Keratinocyte (primary cell): ENCODE data around the gene TEKT3. TPM values are rescaled to one million over a fixed set of nuclear protein-coding genes. Genes with fewer than 3 reads are reported as not detected.

Experiments used
- DNase-seq: peaks from one replicate; pipeline ENCODE4 v3.0.0-alpha.2; 2011; ENCODE audit warnings: low read depth, missing footprints, low spot score
- FAIRE-seq: peaks from 2 replicates; lab custom pipeline; 2011; peaks lifted over from hg19 to GRCh38; lab: Jason Lieb, UNC
- H2AFZ ChIP-seq: 2 replicates; pipeline ENCODE4 v1.6.0; 2012; ENCODE audit warnings: low read length, control low read depth, inconsistent platforms; ENCODE audit not compliant: control insufficient read depth
- H3K27ac ChIP-seq: 2 replicates; pipeline ENCODE4 v1.5.1; 2011; ENCODE audit warnings: low read length; ENCODE audit not compliant: control insufficient read depth, insufficient read depth
- H3K27me3 ChIP-seq: 3 replicates; pipeline ENCODE4 v1.6.0; 2011; ENCODE audit warnings: low read length; ENCODE audit not compliant: control insufficient read depth, insufficient read depth; ENCODE audit errors: extremely low read depth
- H3K36me3 ChIP-seq, 2 experiments: 2 replicates in 1 of 2; 3 replicates in 1 of 2; pipeline ENCODE4 v1.5.1; 2011; ENCODE audit warnings: low read length in 2 of 2, mild to moderate bottlenecking in 1 of 2; ENCODE audit not compliant: control insufficient read depth in 2 of 2, insufficient read depth in 2 of 2; ENCODE audit errors: extremely low read depth in 1 of 2
- H3K4me1 ChIP-seq: 3 replicates; pipeline ENCODE4 v1.5.1; 2011; ENCODE audit warnings: low read length; ENCODE audit not compliant: control insufficient read depth, insufficient read depth; ENCODE audit errors: extremely low read depth
- H3K4me2 ChIP-seq: 3 replicates; pipeline ENCODE4 v1.6.0; 2011; ENCODE audit warnings: low read depth, low read length; ENCODE audit not compliant: control insufficient read depth, insufficient read depth; ENCODE audit errors: extremely low read depth
- H3K4me3 ChIP-seq, 3 experiments: fragments of 200-600 bp in 1 of 3; sonication (generic) in 1 of 3; 2 replicates in 2 of 3; 3 replicates in 1 of 3; pipeline ENCODE4 v1.5.1; 2011 to 2016; ENCODE audit warnings: low read length in 3 of 3, mild to moderate bottlenecking in 3 of 3, control low read depth in 2 of 3, inconsistent platforms in 1 of 3, low read depth in 1 of 3, mixed read lengths in 1 of 3, mixed run types in 1 of 3, moderate library complexity in 1 of 3; ENCODE audit not compliant: control insufficient read depth in 2 of 3, insufficient read depth in 2 of 3; ENCODE audit errors: extremely low read depth in 1 of 3
- H3K79me2 ChIP-seq: 2 replicates; pipeline ENCODE4 v1.6.0; 2012; ENCODE audit warnings: low read length; ENCODE audit not compliant: control insufficient read depth, insufficient read depth
- H3K9ac ChIP-seq: 3 replicates; pipeline ENCODE4 v1.6.0; 2011; ENCODE audit warnings: low read length; ENCODE audit not compliant: control insufficient read depth, insufficient read depth; ENCODE audit errors: extremely low read depth
- H3K9me1 ChIP-seq: 3 replicates; pipeline ENCODE4 v1.6.0; 2011; ENCODE audit warnings: low read length; ENCODE audit not compliant: control insufficient read depth, insufficient read depth; ENCODE audit errors: extremely low read depth
- H3K9me3 ChIP-seq: 2 replicates; pipeline ENCODE4 v1.5.1; 2012; ENCODE audit warnings: low read depth, low read length; ENCODE audit not compliant: control insufficient read depth
- H4K20me1 ChIP-seq: 3 replicates; pipeline ENCODE4 v1.6.0; 2011; ENCODE audit warnings: low read length; ENCODE audit not compliant: control insufficient read depth, insufficient read depth; ENCODE audit errors: extremely low read depth
- EZH2 ChIP-seq: IDR thresholded peaks from one replicate; pipeline ENCODE4 v1.6.1; 2012; ENCODE audit warnings: inconsistent platforms, mild to moderate bottlenecking, low read length, moderate library complexity
- dilution Hi-C: fragments of 300-500 bp; cut with MboI; formaldehyde crosslinking; loops from one replicate; pipeline ENCODE4 v1.7.0; 2020; ENCODE audit warnings: low sequenced_read_pairs; ENCODE audit not compliant: extremely low pct_ligation_motif_present
- polyA plus RNA-seq, 5 experiments: library from polyadenylated mRNA; depleted of rRNA in 3 of 5; stranded (reverse) in 3 of 5; stranded (forward) in 1 of 5; unstranded in 1 of 5; fragments of >200 nt; gene quantifications; 1 replicate in 1 of 5; 2 replicates in 3 of 5; 3 replicates in 1 of 5; pipeline versions ENCODE4 v1.2.1 to v1.2.3, GENCODE V29; 2011 to 2012; ENCODE audit warnings: missing spikeins in 2 of 5, low read depth in 1 of 5, low replicate concordance in 1 of 5
- TF ChIP-seq, protein P1 (sequence below), 3 experiments: IDR thresholded peaks in 1 of 3; conservative IDR thresholded peaks in 1 of 3; optimal IDR thresholded peaks in 1 of 3; 2 replicates in 2 of 3; 3 replicates in 1 of 3; pipeline versions ENCODE3 to v1.5.1; 2011; ENCODE audit warnings: low read length in 3 of 3, mild to moderate bottlenecking in 3 of 3, moderate library complexity in 2 of 3, control low read depth in 1 of 3, inconsistent platforms in 1 of 3; ENCODE audit not compliant: insufficient read depth in 2 of 3; ENCODE audit errors: extremely low read depth in 1 of 3

The TEKT3 gene
- polyA plus RNA-seq, 1 donor (not counting 4 experiments of a cell fraction or from before 2014, with no cell fraction given): 0.16 TPM

DNA sequence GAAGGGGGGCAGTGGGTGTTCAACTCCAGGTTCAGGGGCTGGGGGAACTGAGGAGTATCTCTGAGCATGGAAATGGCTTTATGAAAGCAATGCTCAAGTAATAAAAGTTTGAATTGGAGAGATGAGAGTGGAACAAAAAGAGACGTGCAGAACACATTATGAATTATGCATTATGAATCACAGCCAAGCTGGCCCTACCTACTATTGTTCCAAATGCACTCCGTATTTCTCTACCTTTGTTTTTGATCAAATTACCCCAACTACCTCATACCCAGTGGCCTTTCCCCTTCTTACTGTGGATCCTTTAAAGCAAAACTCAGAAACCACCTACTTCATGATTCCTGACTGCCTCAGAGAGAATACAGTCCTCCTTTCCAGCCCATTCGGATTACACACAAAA is 38.1 kb downstream of the TEKT3 start:
- H3K4me1 ChIP-seq: no peaks in the 10 kb centered on the region
- no peaks in the 10 kb centered on the region for H4K20me1 ChIP-seq
- H3K4me2 ChIP-seq: no peak overlapping the region
- no peaks in the 10 kb centered on the region for H3K9me1 ChIP-seq
- no peak overlapping the region for H3K27ac ChIP-seq
- H3K9me3 ChIP-seq: no peaks in the 10 kb centered on the region
- peaks cover 4% of the 10 kb centered on the region for H3K27me3 ChIP-seq
- no peak for TF ChIP-seq EZH2
- TF ChIP-seq, protein P1, sequence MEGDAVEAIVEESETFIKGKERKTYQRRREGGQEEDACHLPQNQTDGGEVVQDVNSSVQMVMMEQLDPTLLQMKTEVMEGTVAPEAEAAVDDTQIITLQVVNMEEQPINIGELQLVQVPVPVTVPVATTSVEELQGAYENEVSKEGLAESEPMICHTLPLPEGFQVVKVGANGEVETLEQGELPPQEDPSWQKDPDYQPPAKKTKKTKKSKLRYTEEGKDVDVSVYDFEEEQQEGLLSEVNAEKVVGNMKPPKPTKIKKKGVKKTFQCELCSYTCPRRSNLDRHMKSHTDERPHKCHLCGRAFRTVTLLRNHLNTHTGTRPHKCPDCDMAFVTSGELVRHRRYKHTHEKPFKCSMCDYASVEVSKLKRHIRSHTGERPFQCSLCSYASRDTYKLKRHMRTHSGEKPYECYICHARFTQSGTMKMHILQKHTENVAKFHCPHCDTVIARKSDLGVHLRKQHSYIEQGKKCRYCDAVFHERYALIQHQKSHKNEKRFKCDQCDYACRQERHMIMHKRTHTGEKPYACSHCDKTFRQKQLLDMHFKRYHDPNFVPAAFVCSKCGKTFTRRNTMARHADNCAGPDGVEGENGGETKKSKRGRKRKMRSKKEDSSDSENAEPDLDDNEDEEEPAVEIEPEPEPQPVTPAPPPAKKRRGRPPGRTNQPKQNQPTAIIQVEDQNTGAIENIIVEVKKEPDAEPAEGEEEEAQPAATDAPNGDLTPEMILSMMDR (optimal IDR thresholded peaks at IDR 0.05 in 1 of 3, IDR thresholded peaks at IDR 0.05 in 1 of 3, conservative IDR thresholded peaks at IDR 0.05 in 1 of 3; ENCODE audit: extremely low read depth in 1 of 3, insufficient read depth in 2 of 3, low read length in 3 of 3): no peak
- no peak overlapping the region for H3K4me3 ChIP-seq
- H3K36me3 ChIP-seq: no peaks in the 10 kb centered on the region
- no peak overlapping the region for H3K9ac ChIP-seq
- no peaks in the 10 kb centered on the region for H3K79me2 ChIP-seq
- no peak for FAIRE-seq
- H2AFZ ChIP-seq: no peak overlapping the region
- DNase-seq: no peak
- dilution Hi-C loops: no loop called here

DNA sequence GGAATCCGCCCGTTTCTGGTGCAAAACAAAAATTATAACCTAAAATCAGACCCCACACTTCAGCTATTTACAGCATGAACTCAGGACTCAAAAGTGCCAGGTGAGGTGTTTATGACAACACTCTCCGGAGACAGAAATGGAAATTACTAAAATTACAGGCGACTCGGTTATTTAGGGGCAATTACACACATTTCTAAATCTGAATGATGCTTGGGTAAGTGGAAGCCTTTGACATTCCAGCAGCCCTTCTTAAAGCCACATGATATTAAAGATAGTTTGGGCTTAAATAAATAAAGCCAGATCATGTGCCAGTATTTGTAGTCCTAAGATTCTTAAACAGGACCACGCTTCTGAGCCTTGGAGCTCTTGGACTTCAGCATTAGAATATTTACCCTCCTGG is 39.6 kb downstream of the TEKT3 start:
- H3K9me3 ChIP-seq: no peaks in the 10 kb centered on the region
- dilution Hi-C loops: no loop called here
- H3K4me2 ChIP-seq: no peak overlapping the region
- no peaks in the 10 kb centered on the region for H3K79me2 ChIP-seq
- no peak overlapping the region for H2AFZ ChIP-seq
- H3K4me1 ChIP-seq: no peaks in the 10 kb centered on the region
- no peaks in the 10 kb centered on the region for H4K20me1 ChIP-seq
- FAIRE-seq: no peak
- TF ChIP-seq EZH2: no peak
- TF ChIP-seq, protein P1 (optimal IDR thresholded peaks at IDR 0.05 in 1 of 3, IDR thresholded peaks at IDR 0.05 in 1 of 3, conservative IDR thresholded peaks at IDR 0.05 in 1 of 3; ENCODE audit: extremely low read depth in 1 of 3, insufficient read depth in 2 of 3, low read length in 3 of 3): no peak
- no peaks in the 10 kb centered on the region for H3K36me3 ChIP-seq
- DNase-seq: no peak
- no peak overlapping the region for H3K27ac ChIP-seq
- H3K9me1 ChIP-seq: no peaks in the 10 kb centered on the region
- no peak overlapping the region for H3K4me3 ChIP-seq
- H3K27me3 ChIP-seq: peaks cover 3% of the 10 kb centered on the region
- no peak overlapping the region for H3K9ac ChIP-seq
